MCF 10A (cell line): ENCODE data around the gene ZNF230. TPM values are rescaled to one million over a fixed set of nuclear protein-coding genes. Genes with fewer than 3 reads are reported as not detected.

Source experiments
- BruUV-seq: library from RNA; stranded (reverse); fragments of 400-500 nt; replicated peaks from 2 replicates; lab custom pipeline; 2021; lab: Mats Ljungman, UMichigan
- CTCF ChIA-PET: fragments of 300-600 bp; sonication (Branson Sonifier 250); formaldehyde crosslinking; extraction: SDS; loops from one replicate; lab custom pipeline; 2021; ENCODE audit warnings: antibody characterized with exemption, inconsistent platforms; lab: Yijun Ruan, JAX
- POLR2A ChIA-PET: fragments of 300-600, 350-650 bp; sonication (Branson Sonifier 250); formaldehyde crosslinking; extraction: SDS; loops from one replicate; lab custom pipeline; 2020; ENCODE audit warnings: antibody characterized with exemption, inconsistent platforms; lab: Yijun Ruan, JAX
- DNase-seq: peaks from one replicate; pipeline ENCODE4 v3.0.0-alpha.2; 2018; ENCODE audit not compliant: unreplicated experiment
- H3K27ac Mint-ChIP-seq: one replicate; pipeline ENCODE4 v1.8.0; 2022; ENCODE audit warnings: mild to moderate bottlenecking, low read depth, mixed read lengths; ENCODE audit not compliant: unreplicated experiment
- H3K27me3 Mint-ChIP-seq: one replicate; pipeline ENCODE4 v1.8.0; 2022; ENCODE audit warnings: mixed read lengths; ENCODE audit not compliant: insufficient read depth, unreplicated experiment
- H3K36me3 Mint-ChIP-seq: one replicate; pipeline ENCODE4 v1.8.0; 2022; ENCODE audit warnings: mild to moderate bottlenecking, moderate library complexity, mixed read lengths; ENCODE audit not compliant: insufficient read depth, unreplicated experiment
- H3K4me1 Mint-ChIP-seq: one replicate; pipeline ENCODE4 v1.8.0; 2022; ENCODE audit warnings: mixed read lengths; ENCODE audit not compliant: insufficient read depth, unreplicated experiment
- H3K4me3 Mint-ChIP-seq: one replicate; pipeline ENCODE4 v1.8.0; 2022; ENCODE audit warnings: mild to moderate bottlenecking, moderate library complexity, mixed read lengths; ENCODE audit not compliant: unreplicated experiment
- H3K9me3 Mint-ChIP-seq: one replicate; pipeline ENCODE4 v1.8.0; 2022; ENCODE audit warnings: mixed read lengths; ENCODE audit not compliant: unreplicated experiment
- CTCF ChIP-seq: fragments of 200-600 bp; IDR thresholded peaks from one replicate; pipeline ENCODE4 v1.8.0; 2022; ENCODE audit warnings: antibody characterized with exemption, mild to moderate bottlenecking; ENCODE audit not compliant: unreplicated experiment
- intact Hi-C: fragments of 100-400 bp; cut with micrococcal nuclease; formaldehyde crosslinking; loops from 2 replicates; pipeline ENCODE4 v1.14.1; 2022
- total RNA-seq: library from RNA; stranded (reverse); gene quantifications from 2 replicates; pipeline ENCODE4 v1.2.3, GENCODE V29; 2022

ZNF230 gene
- total RNA-seq, 1 experiment from 2014 or later: 2.9 TPM

GRCh38 chr19:43984687-43985000 is 18.1 kb upstream of the ZNF230 start:
- Mint-ChIP-seq H3K36me3 (peaks cover 20% of the 10 kb centered on the region), H3K9me3 (peaks cover 8% of the 10 kb centered on the region), H3K27ac (peak overlapping the region; percentile 82), H3K27me3 (no peaks in the 10 kb centered on the region), H3K4me1 (no peaks in the 10 kb centered on the region), H3K4me3 (peak overlapping the region; percentile 96)
- TF ChIP-seq CTCF: no peak
- ChIA-PET POLR2A (interaction anchor here (0.7 to 3.3 kb wide), 3 partner anchors 18 to 88 kb away, joined by 3 to 20 read pairs (median 3); partner anchors contain the start of gene ZNF230), CTCF (interaction anchor here (0.8 kb wide), 1 partner anchor 18 kb away, joined by 3 read pairs; the partner anchor contains the start of gene ZNF230)
- BruUV-seq: TSS peak; percentile 49
- DNase-seq: peak; percentile 1
- intact Hi-C loops: loop anchor here (10.0 kb wide), 1 partner anchor 50 kb away; the partner anchor contains the start of gene ZNF45

GRCh38 chr19:43997631-43998290 is 5.0 kb upstream of the ZNF230 start:
- peak; percentile 45 for DNase-seq
- POLR2A ChIA-PET: interaction anchor here (0.6 kb wide), 1 partner anchor 118 kb away, joined by 3 read pairs; no protein-coding TSS in a partner anchor
- no peak overlapping the region for H3K4me3 Mint-ChIP-seq
- peaks cover 32% of the 10 kb centered on the region for H3K36me3 Mint-ChIP-seq
- H3K27me3 Mint-ChIP-seq: no peaks in the 10 kb centered on the region
- TF ChIP-seq CTCF: no peak
- H3K9me3 Mint-ChIP-seq: peaks cover 23% of the 10 kb centered on the region
- peaks cover 9% of the 10 kb centered on the region for H3K4me1 Mint-ChIP-seq
- CTCF ChIA-PET: no interaction called here
- BruUV-seq: no TSS peak
- no peak overlapping the region for H3K27ac Mint-ChIP-seq
- intact Hi-C loops: no loop called here

GRCh38 chr19:44002212-44002565 is 568 bp upstream of the ZNF230 start:
- no peak for TF ChIP-seq CTCF
- peaks cover 15% of the 10 kb centered on the region for H3K9me3 Mint-ChIP-seq
- POLR2A ChIA-PET: interaction anchor here (0.6 to 4.0 kb wide), 14 partner anchors 18 to 328 kb away, joined by 3 to 20 read pairs (median 4); partner anchors contain the start of genes ZNF155, ZNF221, ZNF222 and ZNF223
- intact Hi-C loops: loop anchor here (1.0 to 5.0 kb wide), 5 partner anchors 51 to 211 kb away; partner anchors contain the start of genes ZNF221, ZNF224, ZNF225 and ZNF227
- no peak for DNase-seq
- CTCF ChIA-PET: interaction anchor here (1.3 kb wide), 1 partner anchor 18 kb away, joined by 3 read pairs; no protein-coding TSS in a partner anchor
- peaks cover 14% of the 10 kb centered on the region for H3K4me1 Mint-ChIP-seq
- peak overlapping the region; percentile 84 for H3K4me3 Mint-ChIP-seq
- peak overlapping the region; percentile 90 for H3K27ac Mint-ChIP-seq
- no peaks in the 10 kb centered on the region for H3K27me3 Mint-ChIP-seq
- TSS peak; percentile 83 for BruUV-seq
- H3K36me3 Mint-ChIP-seq: peaks cover 8% of the 10 kb centered on the region

GRCh38 chr19:44003461-44004009 is 778 bp downstream of the ZNF230 start:
- ChIA-PET POLR2A (interaction anchor here (0.5 to 4.0 kb wide), 18 partner anchors 19 to 497 kb away, joined by 3 to 20 read pairs (median 5); partner anchors contain the start of genes ZNF155, ZNF180, ZNF221 and ZNF222), CTCF (interaction anchor here (1.0 to 1.3 kb wide), 2 partner anchors 19 to 25 kb away, joined by 3 read pairs; no protein-coding TSS in a partner anchor)
- H3K4me1 Mint-ChIP-seq: peaks cover 14% of the 10 kb centered on the region
- H3K9me3 Mint-ChIP-seq: peaks cover 17% of the 10 kb centered on the region
- H3K4me3 Mint-ChIP-seq: peak overlapping the region; percentile 84
- no TSS peak for BruUV-seq
- DNase-seq: peak; percentile 14
- TF ChIP-seq CTCF: no peak
- H3K27me3 Mint-ChIP-seq: no peaks in the 10 kb centered on the region
- H3K36me3 Mint-ChIP-seq: peaks cover 13% of the 10 kb centered on the region
- intact Hi-C loops: loop anchor here (2.0 to 5.0 kb wide), 3 partner anchors 69 to 209 kb away; partner anchors contain the start of genes ZNF224, ZNF227 and ZNF284
- H3K27ac Mint-ChIP-seq: peak overlapping the region; percentile 90
